K562 (cell line): ENCODE results near the gene FXYD4. TPM values are rescaled to one million over a fixed set of nuclear protein-coding genes. Genes with fewer than 3 reads are reported as not detected.

ENCODE experiments used
- BHLHE40 ChIP-seq: IDR thresholded peaks from 2 replicates; pipeline ENCODE4 v1.6.1; 2011; ENCODE audit warnings: low read length, improper control_type of control experiment
- BRCA1 ChIP-seq, 2 experiments: fragments of 450-650 bp in 1 of 2; sonication (generic) in 1 of 2; formaldehyde crosslinking in 1 of 2; IDR thresholded peaks; 2 replicates each; pipeline versions ENCODE4 v1.5.0 to v1.6.1; 2017 to 2020; ENCODE audit warnings: mild to moderate bottlenecking in 1 of 2, missing genetic modification reagents in 1 of 2
- CBX8 ChIP-seq: fragments of 200-600 bp; sonication (generic); IDR thresholded peaks from 2 replicates; pipeline ENCODE4 v1.6.1; 2012; ENCODE audit warnings: borderline replicate concordance, mixed run types, low read depth, mild to moderate bottlenecking, moderate library complexity, mixed read lengths, low read length, control low read depth, inconsistent platforms; ENCODE audit not compliant: poor library complexity, severe bottlenecking; ENCODE audit errors: extremely low read depth
- ELF1 ChIP-seq: fragments of 200-800 bp; sonication (Bioruptor generic); IDR thresholded peaks from 2 replicates; pipeline ENCODE4 v1.6.1; 2016; ENCODE audit warnings: missing genetic modification characterization, missing compliant biosample characterization
- ETS2 ChIP-seq: IDR thresholded peaks from 2 replicates; pipeline ENCODE4 v1.6.1; 2016; ENCODE audit warnings: borderline replicate concordance, missing genetic modification characterization, mild to moderate bottlenecking, moderate library complexity, missing compliant biosample characterization; ENCODE audit not compliant: poor library complexity, severe bottlenecking
- GABPB2 ChIP-seq: fragments of 250-450 bp; sonication (Bioruptor Pico); conservative IDR thresholded peaks from 2 replicates; pipeline ENCODE4 v1.5.1; 2021; ENCODE audit warnings: mild to moderate bottlenecking
- GMEB1 ChIP-seq: fragments of 250-450 bp; sonication (Bioruptor Pico); IDR thresholded peaks from 2 replicates; pipeline ENCODE4 v1.4.0; 2020; ENCODE audit warnings: mild to moderate bottlenecking
- ILK ChIP-seq: fragments of 450-650 bp; IDR thresholded peaks from 2 replicates; pipeline ENCODE4 v1.6.1; 2016; ENCODE audit warnings: missing genetic modification characterization, low read depth, mild to moderate bottlenecking, missing compliant biosample characterization, moderate library complexity, borderline replicate concordance
- MECOM ChIP-seq: fragments of 250-450 bp; sonication (Bioruptor Pico); IDR thresholded peaks from 2 replicates; pipeline ENCODE4 v1.8.0; 2022; ENCODE audit warnings: inconsistent platforms
- NBN ChIP-seq: fragments of 450-650 bp; IDR thresholded peaks from 2 replicates; pipeline ENCODE4 v1.6.1; 2016; ENCODE audit warnings: low read depth, mild to moderate bottlenecking
- NFE2 ChIP-seq: IDR thresholded peaks from 2 replicates; pipeline ENCODE4 v1.6.1; 2014; ENCODE audit warnings: antibody characterized with exemption, low read depth
- NFE2L1 ChIP-seq: fragments of 450-650 bp; IDR thresholded peaks from 2 replicates; pipeline ENCODE4 v1.6.1; 2016; ENCODE audit warnings: missing genetic modification characterization, low read depth, mild to moderate bottlenecking, missing compliant biosample characterization, moderate library complexity, borderline replicate concordance
- NR4A1 ChIP-seq, 2 experiments: fragments of 250-450 bp in 1 of 2; fragments of 450-650 bp in 1 of 2; sonication (Bioruptor Pico) in 1 of 2; IDR thresholded peaks; 2 replicates each; pipeline versions ENCODE4 v1.4.0 to v1.6.1; 2016 to 2020; ENCODE audit warnings: mild to moderate bottlenecking in 2 of 2, missing compliant biosample characterization in 1 of 2, missing genetic modification characterization in 1 of 2, moderate library complexity in 1 of 2
- PTBP1 ChIP-seq: fragments of 200-400 bp; formaldehyde crosslinking; IDR thresholded peaks from 2 replicates; pipeline ENCODE4 v1.6.1; 2017; ENCODE audit warnings: low read depth, low read length
- SIRT6 ChIP-seq: IDR thresholded peaks from one replicate; pipeline ENCODE4 v1.6.1; 2012; ENCODE audit warnings: low read depth, mild to moderate bottlenecking, control low read depth, inconsistent platforms, low read length, moderate library complexity
- SMAD2 ChIP-seq: fragments of 150-350 bp; IDR thresholded peaks from 2 replicates; pipeline ENCODE4 v1.6.1; 2014; ENCODE audit warnings: low read depth, mild to moderate bottlenecking, low read length
- STAG1 ChIP-seq: sonication (generic); formaldehyde crosslinking; IDR thresholded peaks from 2 replicates; pipeline ENCODE4 v1.5.0; 2020; ENCODE audit warnings: missing genetic modification reagents, borderline replicate concordance
- TCFL5 ChIP-seq: fragments of 250-450 bp; sonication (Bioruptor Pico); conservative IDR thresholded peaks from 2 replicates; pipeline ENCODE4 v1.6.1; 2021; ENCODE audit warnings: mild to moderate bottlenecking, moderate library complexity, matching md5 sums
- TRIM25 ChIP-seq: fragments of 450-650 bp; IDR thresholded peaks from 2 replicates; pipeline ENCODE4 v1.7.0; 2016; ENCODE audit warnings: borderline replicate concordance
- YY1 ChIP-seq, 3 experiments: IDR thresholded peaks; 2 replicates each; pipeline ENCODE4 v1.6.1; 2011; ENCODE audit warnings: low read length in 2 of 3, mild to moderate bottlenecking in 2 of 3, moderate library complexity in 2 of 3, borderline replicate concordance in 1 of 3, control low read depth in 1 of 3, low read depth in 1 of 3; ENCODE audit not compliant: insufficient read depth in 3 of 3, insufficient replicate concordance in 2 of 3, control insufficient read depth in 1 of 3, insufficient read length in 1 of 3; ENCODE audit errors: extremely low read depth in 1 of 3
- ZNF311 ChIP-seq: fragments of 250-450 bp; sonication (Bioruptor Pico); IDR thresholded peaks from 2 replicates; pipeline ENCODE4 v1.4.0; 2020; ENCODE audit warnings: mild to moderate bottlenecking, moderate library complexity
- ZNF384 ChIP-seq: IDR thresholded peaks from 2 replicates; pipeline ENCODE4 v1.6.1; 2012; ENCODE audit warnings: low read depth, low read length, improper control_type of control experiment
- polyA plus RNA-seq, 8 experiments: library from polyadenylated mRNA; depleted of rRNA in 4 of 8; stranded (reverse) in 5 of 8; unstranded in 3 of 8; fragments of >200 nt; fragmentation: Nextera tagmentation in 2 of 8; fragmentation: Illumina TruSeq in 1 of 8; extraction: Ambion mirVana in 2 of 8; extraction: Trizol in 1 of 8; gene quantifications; 2 replicates each; pipeline versions ENCODE4 v1.2.1 to v1.2.3, GENCODE V29; 2011 to 2014; ENCODE audit warnings: inconsistent platforms in 1 of 8, missing spikeins in 1 of 8
- total RNA-seq, 7 experiments: library from RNA; depleted of rRNA in 6 of 7; stranded (reverse); fragments of >200 nt in 6 of 7; fragmentation: Illumina TruSeq in 2 of 7; extraction: Trizol in 2 of 7; gene quantifications; 2 replicates each; pipeline versions ENCODE4 v1.2.1 to v1.2.3, GENCODE V29; 2011 to 2021; ENCODE audit warnings: low replicate concordance in 1 of 7

Gene FXYD4
- total and polyA plus RNA-seq, 9 of the 15 experiments (the other 6 are each of a cell fraction or from before 2014, with no cell fraction given) = not detected

- TF ChIP-seq TRIM25 = no peak
- no peak for TF ChIP-seq ILK (tag)
- TF ChIP-seq YY1 (IDR thresholded peaks at IDR 0.05; ENCODE audit: borderline replicate concordance in 1 of 3, control insufficient read depth in 1 of 3, extremely low read depth in 1 of 3, insufficient read depth in 3 of 3, insufficient read length in 1 of 3, insufficient replicate concordance in 2 of 3, low read depth in 1 of 3, low read length in 2 of 3) = peak; percentile 6 to 36 (median 8)
- TF ChIP-seq NBN = no peak
- no peak for TF ChIP-seq STAG1 (CRISPR knock-in tag)
- TF ChIP-seq NR4A1 (CRISPR knock-in tag; IDR thresholded peaks at IDR 0.05) = 0 out of 2 replicates have a peak, but pooled peaks have one; percentile 22
- TF ChIP-seq NR4A1 (tag; IDR thresholded peaks at IDR 0.05) = peak; percentile 65
- TF ChIP-seq SIRT6 = no peak
- TF ChIP-seq TCFL5 (CRISPR knock-in tag) = no peak
- no peak for TF ChIP-seq ETS2
- TF ChIP-seq BHLHE40 = peak; percentile 90
- TF ChIP-seq GMEB1 (CRISPR knock-in tag) = peak; percentile 58; the same call in 1 of the 2 replicates
- TF ChIP-seq ZNF384 = no peak; the same call in none of the 2 replicates
- TF ChIP-seq SMAD2 = no peak
- no peak for TF ChIP-seq CBX8
- TF ChIP-seq ZNF311 (CRISPR knock-in tag) = peak; percentile 36; the same call in 1 of the 2 replicates
- no peak for TF ChIP-seq NFE2
- no peak for TF ChIP-seq PTBP1
- no peak for TF ChIP-seq MECOM (CRISPR knock-in tag)
- TF ChIP-seq ELF1 = no peak
- TF ChIP-seq GABPB2 (CRISPR knock-in tag) = no peak
- no peak for TF ChIP-seq NFE2L1 (tag)
- no peak for TF ChIP-seq BRCA1 (IDR thresholded peaks at IDR 0.05)
- no peak for TF ChIP-seq BRCA1 (CRISPR knock-in tag; IDR thresholded peaks at IDR 0.05)
Observed at GRCh38 chr10:43420369-43421200, 49.1 kb downstream of the FXYD4 start (continued).
